SK-N-SH (cell line): ENCODE data around the gene RASGEF1B. TPM values are rescaled to one million over a fixed set of nuclear protein-coding genes. Genes with fewer than 3 reads are reported as not detected.

ENCODE experiments used
- CTCF ChIA-PET: fragments of 300-600, 350-600 bp; formaldehyde crosslinking; extraction: SDS; loops from one replicate; lab custom pipeline; 2021; lab: Yijun Ruan, JAX
- POLR2A ChIA-PET: fragments of 350-600 bp; sonication (Branson Sonifier 250); formaldehyde crosslinking; extraction: SDS; loops from one replicate; lab custom pipeline; 2020; ENCODE audit warnings: antibody characterized with exemption, inconsistent platforms; lab: Yijun Ruan, JAX
- DNase-seq: peaks from one replicate; pipeline ENCODE4 v3.0.0; 2012
- H2AFZ ChIP-seq: fragments of 200-600 bp; sonication (generic); 2 replicates; pipeline ENCODE4 v1.8.1; 2016; ENCODE audit warnings: antibody characterized with exemption, mild to moderate bottlenecking, low read depth
- H3F3A ChIP-seq: fragments of 200-600 bp; sonication (generic); replicated peaks from 2 replicates; pipeline ENCODE3; 2016; ENCODE audit warnings: antibody characterized with exemption, mild to moderate bottlenecking; ENCODE audit not compliant: insufficient read depth
- H3K27ac ChIP-seq, 2 experiments: fragments of 200-500 bp in 1 of 2; fragments of 200-600 bp in 1 of 2; sonication (Bioruptor generic) in 1 of 2; sonication (generic), shearing (Covaris generic) in 1 of 2; 2 replicates each; pipeline versions ENCODE4 v1.5.1 to v1.6.1; 2014 to 2016; ENCODE audit warnings: low read depth in 2 of 2, inconsistent platforms in 1 of 2, low read length in 1 of 2, mild to moderate bottlenecking in 1 of 2, mixed read lengths in 1 of 2
- H3K27me3 ChIP-seq: fragments of 200-600 bp; sonication (generic), shearing (Covaris generic); 2 replicates; pipeline ENCODE4 v1.6.1; 2016; ENCODE audit warnings: mixed run types; ENCODE audit not compliant: insufficient read depth
- H3K36me3 ChIP-seq, 2 experiments: fragments of 200-500 bp in 1 of 2; fragments of 200-600 bp in 1 of 2; sonication (Bioruptor generic) in 1 of 2; sonication (generic) in 1 of 2; replicated peaks in 1 of 2; 2 replicates each; pipeline versions ENCODE3 to v1.5.1; 2014 to 2016; ENCODE audit warnings: low read length in 1 of 2, mild to moderate bottlenecking in 1 of 2; ENCODE audit not compliant: insufficient read depth in 2 of 2, control insufficient read depth in 1 of 2
- H3K4me1 ChIP-seq, 2 experiments: fragments of 200-500 bp in 1 of 2; fragments of 200-600 bp in 1 of 2; sonication (Bioruptor generic) in 1 of 2; sonication (generic), shearing (Covaris generic) in 1 of 2; 2 replicates each; pipeline versions ENCODE4 v1.5.1 to v1.6.1; 2014 to 2016; ENCODE audit warnings: low read depth in 1 of 2, low read length in 1 of 2, mixed run types in 1 of 2; ENCODE audit not compliant: insufficient read depth in 2 of 2, control insufficient read depth in 1 of 2
- H3K4me2 ChIP-seq: fragments of 200-600 bp; sonication (generic), shearing (Covaris generic); 2 replicates; pipeline ENCODE4 v1.6.1; 2017; ENCODE audit warnings: mixed run types
- H3K4me3 ChIP-seq, 2 experiments: fragments of 200-500 bp in 1 of 2; fragments of 200-600 bp in 1 of 2; sonication (Bioruptor generic) in 1 of 2; sonication (generic), shearing (Covaris generic) in 1 of 2; 2 replicates each; pipeline versions ENCODE4 v1.5.1 to v1.8.1; 2014 to 2016; ENCODE audit warnings: low read depth in 2 of 2, inconsistent platforms in 1 of 2, low read length in 1 of 2, mild to moderate bottlenecking in 1 of 2, mixed read lengths in 1 of 2, moderate library complexity in 1 of 2
- H3K79me2 ChIP-seq: fragments of 200-600 bp; sonication (generic); 2 replicates; pipeline ENCODE4 v1.8.1; 2017; ENCODE audit warnings: mild to moderate bottlenecking; ENCODE audit not compliant: insufficient read depth
- H3K9ac ChIP-seq: fragments of 200-600 bp; sonication (generic); 2 replicates; pipeline ENCODE4 v1.6.1; 2017; ENCODE audit warnings: mixed run types
- H3K9me2 ChIP-seq: fragments of 200-600 bp; sonication (generic); 2 replicates; pipeline ENCODE4 v1.6.1; 2017; ENCODE audit warnings: mixed run types
- H3K9me3 ChIP-seq: fragments of 200-600 bp; sonication (generic); 2 replicates; pipeline ENCODE4 v1.6.1; 2017; ENCODE audit warnings: mixed run types, mild to moderate bottlenecking, moderate library complexity
- H4K20me1 ChIP-seq: fragments of 200-600 bp; sonication (generic); 2 replicates; pipeline ENCODE4 v1.6.1; 2017; ENCODE audit warnings: mild to moderate bottlenecking, mixed run types; ENCODE audit not compliant: insufficient read depth
- ELF1 ChIP-seq: IDR thresholded peaks from 2 replicates; pipeline ENCODE4 v1.4.0; 2012
- FOSL2 ChIP-seq: IDR thresholded peaks from 2 replicates; pipeline ENCODE4 v1.4.0; 2012; ENCODE audit warnings: low read depth, mild to moderate bottlenecking, moderate library complexity, borderline replicate concordance
- FOXJ3 ChIP-seq: sonication (generic); formaldehyde crosslinking; IDR thresholded peaks from 2 replicates; pipeline ENCODE4 v1.5.1; 2020; ENCODE audit warnings: mild to moderate bottlenecking, missing genetic modification reagents
- FOXM1 ChIP-seq: IDR thresholded peaks from 2 replicates; pipeline ENCODE4 v1.4.0; 2012; ENCODE audit warnings: low read depth, mild to moderate bottlenecking
- GABPA ChIP-seq: IDR thresholded peaks from 2 replicates; pipeline ENCODE4 v1.4.0; 2012; ENCODE audit warnings: low read depth, mild to moderate bottlenecking
- MEF2A ChIP-seq: IDR thresholded peaks from 2 replicates; pipeline ENCODE4 v1.4.0; 2012; ENCODE audit warnings: low read depth, borderline replicate concordance
- NRF1 ChIP-seq: IDR thresholded peaks from 2 replicates; pipeline ENCODE4 v1.6.1; 2012; ENCODE audit warnings: low read depth, mild to moderate bottlenecking, low read length
- RCOR1 ChIP-seq: fragments of 150-350 bp; IDR thresholded peaks from 2 replicates; pipeline ENCODE4 v1.6.1; 2017; ENCODE audit warnings: antibody characterized with exemption, low read length
- RFX5 ChIP-seq: IDR thresholded peaks from 2 replicates; pipeline ENCODE4 v1.6.1; 2012; ENCODE audit warnings: mild to moderate bottlenecking, improper control_type of control experiment, low read length
- SMC3 ChIP-seq: IDR thresholded peaks from 2 replicates; pipeline ENCODE4 v1.6.1; 2012; ENCODE audit warnings: low read depth, low read length, improper control_type of control experiment
- TCF12 ChIP-seq: IDR thresholded peaks from 2 replicates; pipeline ENCODE4 v1.4.0; 2012
- TEAD4 ChIP-seq: IDR thresholded peaks from 2 replicates; pipeline ENCODE4 v1.4.0; 2012; ENCODE audit warnings: mild to moderate bottlenecking, borderline replicate concordance; ENCODE audit not compliant: insufficient read depth
- YY1 ChIP-seq: IDR thresholded peaks from 2 replicates; pipeline ENCODE4 v1.4.0; 2012; ENCODE audit warnings: low read depth, mild to moderate bottlenecking
- WGBS: methylation state at CpG from one replicate; pipeline ENCODE4 v1.1.6; 2017; ENCODE audit warnings: low lambda C conversion rate; 5-methylcytosine and 5-hydroxymethylcytosine counted together
- polyA plus RNA-seq, 3 experiments: library from polyadenylated mRNA; depleted of rRNA; stranded (reverse); fragments of >200 nt; gene quantifications; 2 replicates each; pipeline ENCODE4 v1.2.3, GENCODE V29; 2012
- TF ChIP-seq, protein P1 (sequence below): fragments of 150-350 bp; IDR thresholded peaks from 2 replicates; pipeline ENCODE4 v1.6.1; 2017; ENCODE audit warnings: antibody characterized with exemption, low read length, low read depth, borderline replicate concordance
- TF ChIP-seq, protein P2 (sequence below): IDR thresholded peaks from 2 replicates; pipeline ENCODE4 v1.4.0; 2012; ENCODE audit warnings: low read depth, borderline replicate concordance
- TF ChIP-seq, protein P3 (sequence below): IDR thresholded peaks from 2 replicates; pipeline ENCODE4 v1.6.1; 2012; ENCODE audit warnings: mild to moderate bottlenecking, low read depth, low read length, moderate library complexity
- TF ChIP-seq, protein P4 (sequence below): IDR thresholded peaks from 2 replicates; pipeline ENCODE4 v1.4.0; 2012; ENCODE audit warnings: low read depth, borderline replicate concordance

RASGEF1B gene
- polyA plus RNA-seq, 1 of the 3 experiments (the other 2 are of a cell fraction), result not detected

DNA sequence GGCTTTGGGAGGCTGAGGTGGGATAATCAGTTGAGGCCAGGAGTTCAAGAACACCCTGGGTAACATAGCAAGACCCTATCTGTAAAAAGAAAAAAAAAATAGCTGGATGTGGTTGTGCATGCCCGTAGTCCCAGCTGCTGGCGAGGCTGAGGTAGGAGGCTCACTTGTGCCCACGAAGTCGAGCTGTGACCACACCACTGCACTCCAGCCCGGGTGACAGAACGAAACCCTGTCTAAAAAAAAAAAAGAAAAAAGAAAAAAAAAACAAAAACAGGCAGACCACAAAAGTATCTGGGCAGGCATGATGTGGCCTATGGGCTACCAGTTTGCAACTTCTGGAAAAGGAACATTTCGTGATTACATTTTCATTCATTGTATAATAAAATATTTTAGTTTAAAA lies 38.1 kb upstream of the RASGEF1B start (continued):
- TF ChIP-seq, protein P1, sequence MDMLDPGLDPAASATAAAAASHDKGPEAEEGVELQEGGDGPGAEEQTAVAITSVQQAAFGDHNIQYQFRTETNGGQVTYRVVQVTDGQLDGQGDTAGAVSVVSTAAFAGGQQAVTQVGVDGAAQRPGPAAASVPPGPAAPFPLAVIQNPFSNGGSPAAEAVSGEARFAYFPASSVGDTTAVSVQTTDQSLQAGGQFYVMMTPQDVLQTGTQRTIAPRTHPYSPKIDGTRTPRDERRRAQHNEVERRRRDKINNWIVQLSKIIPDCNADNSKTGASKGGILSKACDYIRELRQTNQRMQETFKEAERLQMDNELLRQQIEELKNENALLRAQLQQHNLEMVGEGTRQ, result no peak
- no peak for TF ChIP-seq YY1
- TF ChIP-seq, protein P2, sequence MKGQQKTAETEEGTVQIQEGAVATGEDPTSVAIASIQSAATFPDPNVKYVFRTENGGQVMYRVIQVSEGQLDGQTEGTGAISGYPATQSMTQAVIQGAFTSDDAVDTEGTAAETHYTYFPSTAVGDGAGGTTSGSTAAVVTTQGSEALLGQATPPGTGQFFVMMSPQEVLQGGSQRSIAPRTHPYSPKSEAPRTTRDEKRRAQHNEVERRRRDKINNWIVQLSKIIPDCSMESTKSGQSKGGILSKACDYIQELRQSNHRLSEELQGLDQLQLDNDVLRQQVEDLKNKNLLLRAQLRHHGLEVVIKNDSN, result no peak
- no peak for TF ChIP-seq TEAD4
- TF ChIP-seq, protein P3, sequence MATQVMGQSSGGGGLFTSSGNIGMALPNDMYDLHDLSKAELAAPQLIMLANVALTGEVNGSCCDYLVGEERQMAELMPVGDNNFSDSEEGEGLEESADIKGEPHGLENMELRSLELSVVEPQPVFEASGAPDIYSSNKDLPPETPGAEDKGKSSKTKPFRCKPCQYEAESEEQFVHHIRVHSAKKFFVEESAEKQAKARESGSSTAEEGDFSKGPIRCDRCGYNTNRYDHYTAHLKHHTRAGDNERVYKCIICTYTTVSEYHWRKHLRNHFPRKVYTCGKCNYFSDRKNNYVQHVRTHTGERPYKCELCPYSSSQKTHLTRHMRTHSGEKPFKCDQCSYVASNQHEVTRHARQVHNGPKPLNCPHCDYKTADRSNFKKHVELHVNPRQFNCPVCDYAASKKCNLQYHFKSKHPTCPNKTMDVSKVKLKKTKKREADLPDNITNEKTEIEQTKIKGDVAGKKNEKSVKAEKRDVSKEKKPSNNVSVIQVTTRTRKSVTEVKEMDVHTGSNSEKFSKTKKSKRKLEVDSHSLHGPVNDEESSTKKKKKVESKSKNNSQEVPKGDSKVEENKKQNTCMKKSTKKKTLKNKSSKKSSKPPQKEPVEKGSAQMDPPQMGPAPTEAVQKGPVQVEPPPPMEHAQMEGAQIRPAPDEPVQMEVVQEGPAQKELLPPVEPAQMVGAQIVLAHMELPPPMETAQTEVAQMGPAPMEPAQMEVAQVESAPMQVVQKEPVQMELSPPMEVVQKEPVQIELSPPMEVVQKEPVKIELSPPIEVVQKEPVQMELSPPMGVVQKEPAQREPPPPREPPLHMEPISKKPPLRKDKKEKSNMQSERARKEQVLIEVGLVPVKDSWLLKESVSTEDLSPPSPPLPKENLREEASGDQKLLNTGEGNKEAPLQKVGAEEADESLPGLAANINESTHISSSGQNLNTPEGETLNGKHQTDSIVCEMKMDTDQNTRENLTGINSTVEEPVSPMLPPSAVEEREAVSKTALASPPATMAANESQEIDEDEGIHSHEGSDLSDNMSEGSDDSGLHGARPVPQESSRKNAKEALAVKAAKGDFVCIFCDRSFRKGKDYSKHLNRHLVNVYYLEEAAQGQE, result no peak
- TF ChIP-seq ELF1, result no peak
- TF ChIP-seq, all 33 proteins: peak for 0

DNA sequence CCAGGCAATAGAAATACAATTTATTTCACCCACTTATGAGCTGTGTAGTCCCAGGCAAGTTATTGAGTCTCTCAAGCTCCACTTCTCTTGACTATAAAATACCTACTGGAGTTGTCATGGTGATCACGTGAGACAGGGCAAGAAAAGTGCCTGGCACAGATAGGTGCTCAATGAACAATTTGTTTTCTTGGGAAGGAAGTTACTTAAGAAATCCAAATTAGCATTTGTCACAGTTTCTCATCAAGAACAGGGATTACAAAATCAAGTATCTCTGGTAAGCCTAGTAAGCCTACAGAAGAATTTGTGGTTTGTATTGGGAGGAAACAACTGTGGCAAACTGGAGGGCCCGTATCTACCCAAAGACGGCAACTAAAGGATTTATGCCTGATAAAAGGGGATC lies 37.5 kb upstream of the RASGEF1B start:
- Histone ChIP-seq H3K9me3 (no peaks in the 10 kb centered on the region), H4K20me1 (no peaks in the 10 kb centered on the region), H3K36me3 (no peaks in the 10 kb centered on the region), H3K4me1 (no peaks in the 10 kb centered on the region), H3K4me2 (no peak overlapping the region), H3K79me2 (no peaks in the 10 kb centered on the region), H3K9me2 (no peaks in the 10 kb centered on the region), H3K27ac (no peak overlapping the region), H2AFZ (no peak overlapping the region), H3K4me3 (no peak overlapping the region), H3K9ac (no peak overlapping the region), H3K27me3 (no peaks in the 10 kb centered on the region), H3F3A (no peaks in the 10 kb centered on the region)
- no peak for TF ChIP-seq RFX5
- no peak for TF ChIP-seq GABPA
- WGBS, result 48% methylated on average over 3 of the region's 3 CpGs
- ChIA-PET POLR2A (no interaction called here), CTCF (interaction anchor here (0.9 kb wide), 1 partner anchor 42 kb away, joined by 3 read pairs; no protein-coding TSS in a partner anchor)
- no peak for DNase-seq

DNA sequence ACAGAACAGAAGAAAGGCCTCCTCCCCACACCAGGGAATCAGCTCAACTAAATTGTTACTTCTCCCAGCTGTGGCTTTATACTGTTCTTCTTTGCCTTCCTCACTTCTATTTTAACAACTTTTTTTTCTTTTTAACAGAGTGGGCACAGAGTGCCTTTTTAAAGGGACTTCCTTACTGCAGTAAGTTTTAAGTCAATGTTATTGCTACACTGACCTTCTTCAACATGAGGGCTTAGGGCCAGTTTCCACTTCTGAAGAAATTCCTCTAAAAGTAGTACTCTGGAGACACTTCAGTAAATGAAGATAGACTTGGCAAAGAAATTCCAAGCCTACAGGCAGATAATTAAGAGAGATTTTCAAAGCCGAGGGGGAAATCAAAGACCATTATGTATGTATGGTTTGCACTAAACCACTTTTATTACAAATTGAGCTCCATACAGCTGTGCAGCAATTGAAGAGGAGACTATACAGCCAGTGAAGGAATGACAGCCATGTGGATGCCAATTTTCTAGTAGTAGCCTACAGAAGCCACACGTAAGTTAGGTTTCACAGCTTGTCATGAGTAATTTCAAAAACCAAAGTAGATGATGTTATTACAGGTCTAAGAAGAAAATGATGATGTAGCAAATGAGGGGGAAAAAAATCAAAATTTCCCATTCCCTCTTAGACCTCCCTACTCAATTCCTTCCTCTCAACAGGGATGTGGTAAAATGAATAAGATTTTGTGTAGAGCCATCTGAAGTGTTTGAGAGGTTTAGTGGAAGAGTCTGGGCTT lies 36.9 kb upstream of the RASGEF1B start:
- Histone ChIP-seq H3K9ac (no peak overlapping the region), H3K79me2 (no peaks in the 10 kb centered on the region), H3K27ac (no peak overlapping the region), H4K20me1 (no peaks in the 10 kb centered on the region), H3K27me3 (no peaks in the 10 kb centered on the region), H3K4me3 (no peak overlapping the region), H3K9me2 (no peaks in the 10 kb centered on the region), H3K9me3 (no peaks in the 10 kb centered on the region), H3K36me3 (no peaks in the 10 kb centered on the region), H3K4me2 (no peak overlapping the region), H2AFZ (no peak overlapping the region), H3F3A (no peaks in the 10 kb centered on the region), H3K4me1 (no peaks in the 10 kb centered on the region)
- CTCF ChIA-PET, result interaction anchor here (0.9 kb wide), 1 partner anchor 42 kb away, joined by 3 read pairs; no protein-coding TSS in a partner anchor
- DNase-seq, result no peak
- 8% methylated on average over 2 of the region's 2 CpGs for WGBS
- POLR2A ChIA-PET, result no interaction called here
- no peak for TF ChIP-seq SMC3
- no peak for TF ChIP-seq MEF2A
- no peak for TF ChIP-seq FOXJ3 (CRISPR knock-in tag)
- TF ChIP-seq NRF1, result no peak
- TF ChIP-seq FOSL2, result no peak
- no peak for TF ChIP-seq TCF12
- TF ChIP-seq, protein P4, sequence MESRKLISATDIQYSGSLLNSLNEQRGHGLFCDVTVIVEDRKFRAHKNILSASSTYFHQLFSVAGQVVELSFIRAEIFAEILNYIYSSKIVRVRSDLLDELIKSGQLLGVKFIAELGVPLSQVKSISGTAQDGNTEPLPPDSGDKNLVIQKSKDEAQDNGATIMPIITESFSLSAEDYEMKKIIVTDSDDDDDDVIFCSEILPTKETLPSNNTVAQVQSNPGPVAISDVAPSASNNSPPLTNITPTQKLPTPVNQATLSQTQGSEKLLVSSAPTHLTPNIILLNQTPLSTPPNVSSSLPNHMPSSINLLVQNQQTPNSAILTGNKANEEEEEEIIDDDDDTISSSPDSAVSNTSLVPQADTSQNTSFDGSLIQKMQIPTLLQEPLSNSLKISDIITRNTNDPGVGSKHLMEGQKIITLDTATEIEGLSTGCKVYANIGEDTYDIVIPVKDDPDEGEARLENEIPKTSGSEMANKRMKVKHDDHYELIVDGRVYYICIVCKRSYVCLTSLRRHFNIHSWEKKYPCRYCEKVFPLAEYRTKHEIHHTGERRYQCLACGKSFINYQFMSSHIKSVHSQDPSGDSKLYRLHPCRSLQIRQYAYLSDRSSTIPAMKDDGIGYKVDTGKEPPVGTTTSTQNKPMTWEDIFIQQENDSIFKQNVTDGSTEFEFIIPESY, result no peak
- no peak for TF ChIP-seq RCOR1
- no peak for TF ChIP-seq FOXM1
